HepG2 (cell line): ENCODE results near the gene USP7. TPM values are rescaled to one million over a fixed set of nuclear protein-coding genes. Genes with fewer than 3 reads are reported as not detected.

Source experiments
- ATAC-seq: fragments of 200-7000 bp; cut with Tn5 transposase; 3 replicates; pipeline ENCODE4 v1.9.1; 2020; ENCODE audit warnings: mild to moderate bottlenecking, moderate library complexity
- BruUV-seq: library from RNA; stranded (reverse); fragments of 400-500 nt; replicated peaks from 2 replicates; lab custom pipeline; 2021; lab: Mats Ljungman, UMichigan
- CTCF ChIA-PET: fragments of 300-600 bp; formaldehyde crosslinking; extraction: SDS; loops from one replicate; lab custom pipeline; 2021; ENCODE audit warnings: low total read pairs, inconsistent platforms, low intra/inter-chr PET ratio; lab: Yijun Ruan, JAX
- POLR2A ChIA-PET: fragments of 350-600 bp; sonication (Branson Sonifier 250); formaldehyde crosslinking; loops from one replicate; lab custom pipeline; 2020; ENCODE audit warnings: antibody characterized with exemption, inconsistent platforms; lab: Yijun Ruan, JAX
- DNase-seq: peaks from one replicate; pipeline ENCODE4 v3.0.0-alpha.2; 2015; ENCODE audit warnings: low spot score
- FAIRE-seq: peaks from 3 replicates; lab custom pipeline; 2011; peaks lifted over from hg19 to GRCh38; lab: Jason Lieb, UNC
- H2AFZ ChIP-seq: one replicate; pipeline ENCODE4 v1.6.1; 2011; ENCODE audit warnings: low read length, inconsistent platforms
- H3K27ac ChIP-seq: fragments of 300-600 bp; 3 replicates; pipeline ENCODE4 v1.8.0; 2011; ENCODE audit warnings: mixed run types, mild to moderate bottlenecking, mixed read lengths, low read length, inconsistent platforms; ENCODE audit not compliant: insufficient read depth; ENCODE audit errors: extremely low read length
- H3K27me3 ChIP-seq, 2 experiments: fragments of 200-600 bp in 1 of 2; 2 replicates in 1 of 2; 3 replicates in 1 of 2; pipeline versions ENCODE4 v1.6.0 to v1.8.0; 2011; ENCODE audit warnings: low read length in 2 of 2, mild to moderate bottlenecking in 2 of 2, moderate library complexity in 2 of 2, inconsistent platforms in 1 of 2; ENCODE audit not compliant: insufficient read depth in 2 of 2, control insufficient read depth in 1 of 2
- H3K36me3 ChIP-seq, 2 experiments: fragments of 200-600 bp in 1 of 2; replicated peaks in 1 of 2; 2 replicates in 1 of 2; 3 replicates in 1 of 2; pipeline versions ENCODE4 v1.5.1 to v1.8.0; 2011; ENCODE audit warnings: low read length in 2 of 2, inconsistent platforms in 1 of 2; ENCODE audit not compliant: insufficient read depth in 2 of 2, control insufficient read depth in 1 of 2
- H3K4me1 ChIP-seq: 2 replicates; pipeline ENCODE4 v1.5.1; 2012; ENCODE audit warnings: low read length, inconsistent platforms; ENCODE audit not compliant: insufficient read depth
- H3K4me2 ChIP-seq: 2 replicates; pipeline ENCODE4 v1.6.0; 2011; ENCODE audit warnings: low read depth, low read length, inconsistent platforms
- H3K4me3 ChIP-seq, 3 experiments: fragments of 200-600 bp in 1 of 3; sonication (generic), shearing (Covaris generic) in 1 of 3; replicated peaks in 1 of 3; 2 replicates each; pipeline ENCODE4 v1.5.1; 2011 to 2016; ENCODE audit warnings: low read length in 3 of 3, inconsistent platforms in 2 of 3, low read depth in 2 of 3, mild to moderate bottlenecking in 2 of 3, control low read depth in 1 of 3, mixed read lengths in 1 of 3; ENCODE audit not compliant: insufficient read depth in 1 of 3
- H3K79me2 ChIP-seq: one replicate; pipeline ENCODE4 v1.6.1; 2011; ENCODE audit warnings: low read length, inconsistent platforms; ENCODE audit not compliant: insufficient read depth
- H3K9ac ChIP-seq: 2 replicates; pipeline ENCODE4 v1.6.0; 2011; ENCODE audit warnings: mild to moderate bottlenecking, low read depth, low read length, inconsistent platforms; ENCODE audit not compliant: insufficient read depth
- H3K9me3 ChIP-seq: 2 replicates; pipeline ENCODE4 v1.5.1; 2012; ENCODE audit warnings: mild to moderate bottlenecking, low read length
- H4K20me1 ChIP-seq: 2 replicates; pipeline ENCODE4 v1.6.0; 2011; ENCODE audit warnings: inconsistent platforms, mild to moderate bottlenecking, low read length, moderate library complexity; ENCODE audit not compliant: insufficient read depth
- ARID3A ChIP-seq: IDR thresholded peaks from 2 replicates; pipeline ENCODE4 v1.6.1; 2012; ENCODE audit warnings: low read depth, low read length, improper control_type of control experiment
- BATF2 ChIP-seq: sonication (generic); formaldehyde crosslinking; IDR thresholded peaks from 2 replicates; pipeline ENCODE4 v1.8.0; 2022; ENCODE audit warnings: mild to moderate bottlenecking, missing genetic modification reagents, moderate library complexity
- CHD2 ChIP-seq: IDR thresholded peaks from 2 replicates; pipeline ENCODE4 v1.6.1; 2011; ENCODE audit warnings: low read depth, low read length, improper control_type of control experiment
- FOXC1 ChIP-seq: sonication (generic); formaldehyde crosslinking; IDR thresholded peaks from 2 replicates; pipeline ENCODE4 v1.8.0; 2022; ENCODE audit warnings: mild to moderate bottlenecking, missing genetic modification reagents, borderline replicate concordance
- KDM5B ChIP-seq: sonication (generic); formaldehyde crosslinking; IDR thresholded peaks from 2 replicates; pipeline ENCODE4 v1.4.0; 2020; ENCODE audit warnings: missing genetic modification reagents, mild to moderate bottlenecking, borderline replicate concordance
- KLF12 ChIP-seq: sonication (generic); formaldehyde crosslinking; IDR thresholded peaks from 2 replicates; pipeline ENCODE4 v1.4.0; 2020; ENCODE audit warnings: missing genetic modification reagents, borderline replicate concordance
- PCBP1 ChIP-seq: fragments of 200-400 bp; formaldehyde crosslinking; IDR thresholded peaks from 2 replicates; pipeline ENCODE4 v1.6.1; 2017; ENCODE audit warnings: mild to moderate bottlenecking, low read depth, low read length, borderline replicate concordance
- PRDM15 ChIP-seq: sonication (generic); formaldehyde crosslinking; IDR thresholded peaks from 2 replicates; pipeline ENCODE4 v1.4.0; 2020; ENCODE audit warnings: missing genetic modification reagents
- STAT6 ChIP-seq: sonication (generic); formaldehyde crosslinking; IDR thresholded peaks from 2 replicates; pipeline ENCODE4 v1.4.0; 2020; ENCODE audit warnings: missing genetic modification reagents, mild to moderate bottlenecking, borderline replicate concordance
- ZIK1 ChIP-seq: sonication (generic); formaldehyde crosslinking; IDR thresholded peaks from 2 replicates; pipeline ENCODE4 v1.5.0; 2020; ENCODE audit warnings: mild to moderate bottlenecking, low read depth, missing genetic modification reagents, borderline replicate concordance
- ZNF552 ChIP-seq: sonication (generic); formaldehyde crosslinking; IDR thresholded peaks from 2 replicates; pipeline ENCODE4 v1.9.0; 2022; ENCODE audit warnings: missing genetic modification reagents, mild to moderate bottlenecking, borderline replicate concordance
- ZNF563 ChIP-seq: sonication (generic); formaldehyde crosslinking; IDR thresholded peaks from 2 replicates; pipeline ENCODE4 v1.8.0; 2022; ENCODE audit warnings: mild to moderate bottlenecking, moderate library complexity, missing genetic modification reagents
- ZNF740 ChIP-seq: sonication (generic); formaldehyde crosslinking; IDR thresholded peaks from 2 replicates; pipeline ENCODE4 v1.4.0; 2020; ENCODE audit warnings: missing genetic modification reagents
- WGBS: methylation state at CpG from one replicate; pipeline ENCODE4 v1.1.6; 2017; ENCODE audit warnings: low lambda C conversion rate; 5-methylcytosine and 5-hydroxymethylcytosine counted together
- in situ Hi-C: cut with HindIII; loops from 2 replicates; pipeline ENCODE4 v1.10.0; 2017; ENCODE audit warnings: low pct_unique_long_range_greater_than_20kb; ENCODE audit not compliant: extremely low pct_ligation_motif_present
- intact Hi-C: fragments of 100-400 bp; cut with micrococcal nuclease; formaldehyde crosslinking; loops from one replicate; pipeline ENCODE4 v1.10.0; 2022; ENCODE audit not compliant: unreplicated experiment
- polyA plus RNA-seq, 8 experiments: library from polyadenylated mRNA; depleted of rRNA in 3 of 8; stranded (reverse) in 7 of 8; unstranded in 1 of 8; fragments of >200 nt; fragmentation: Illumina TruSeq in 4 of 8; extraction: Trizol in 4 of 8; gene quantifications; 2 replicates each; pipeline versions ENCODE4 v1.2.1 to v1.2.3, GENCODE V29; 2011 to 2016; ENCODE audit warnings: low read depth in 4 of 8, missing spikeins in 1 of 8, mixed read lengths in 1 of 8; ENCODE audit not compliant: insufficient read depth in 1 of 8
- total RNA-seq, 5 experiments: library from RNA; depleted of rRNA; stranded (reverse); fragments of >200 nt; fragmentation: Illumina TruSeq; extraction: Trizol; gene quantifications; 2 replicates each; pipeline ENCODE4 v1.2.3, GENCODE V29; 2016; ENCODE audit warnings: low read depth in 1 of 5

USP7 gene
- total and polyA plus RNA-seq, 2 of the 13 experiments (the other 11 are each of a cell fraction or from before 2014, with no cell fraction given), result 52.5 to 173 TPM

- TSS peak; percentile 59 for BruUV-seq
- H3K9ac ChIP-seq, result peak overlapping the region; percentile 95
- H3K79me2 ChIP-seq, result peaks cover 56% of the 10 kb centered on the region
- no peak for ATAC-seq
- under 1% methylated on average over 34 of the region's 50 CpGs for WGBS
- in situ Hi-C loops (no loop called here), intact Hi-C loops (loop anchor here (1.0 kb wide), 1 partner anchor 25 kb away; no protein-coding TSS in a partner anchor)
- ChIA-PET POLR2A (interaction anchor here (0.7 to 3.5 kb wide), 4 partner anchors 26 to 99 kb away, joined by 3 to 24 read pairs (median 10); no protein-coding TSS in a partner anchor), CTCF (no interaction called here)
- H2AFZ ChIP-seq, result no peak overlapping the region
- H3K4me3 ChIP-seq, result peak overlapping the region; percentile 72 to 90 (median 82)
- no peaks in the 10 kb centered on the region for H3K36me3 ChIP-seq
- peak overlapping the region; percentile 90 for H3K4me2 ChIP-seq
- H3K9me3 ChIP-seq, result no peaks in the 10 kb centered on the region
- FAIRE-seq, result no peak
- DNase-seq, result no peak
- H3K27me3 ChIP-seq, result no peaks in the 10 kb centered on the region; a peak in 2 of 5 replicates
- peaks cover 63% of the 10 kb centered on the region for H3K4me1 ChIP-seq
- H4K20me1 ChIP-seq, result peaks cover 52% of the 10 kb centered on the region
- H3K27ac ChIP-seq, result peak overlapping the region; percentile 74
- 0 out of 2 replicates have a peak, but pooled peaks have one; percentile 19 for TF ChIP-seq FOXC1 (CRISPR knock-in tag)
- no peak for TF ChIP-seq PCBP1
- TF ChIP-seq BATF2 (CRISPR knock-in tag), result no peak
- TF ChIP-seq KDM5B (CRISPR knock-in tag), result peak; percentile 70; the same call in 1 of the 2 replicates
- no peak for TF ChIP-seq STAT6 (CRISPR knock-in tag)
- TF ChIP-seq CHD2, result no peak
- TF ChIP-seq ZIK1 (CRISPR knock-in tag), result no peak
- no peak for TF ChIP-seq ZNF740
- no peak for TF ChIP-seq PRDM15
- no peak for TF ChIP-seq ARID3A
- TF ChIP-seq KLF12 (CRISPR knock-in tag), result no peak; the same call in 1 of the 2 replicates
- peak; percentile 26; the same call in 1 of the 2 replicates for TF ChIP-seq ZNF552 (CRISPR knock-in tag)
- TF ChIP-seq ZNF563 (CRISPR knock-in tag), result peak; percentile 64; the same call in 1 of the 2 replicates
Observed at GRCh38 chr16:8962393-8963009, 1.2 kb downstream of the USP7 start.
